ENCODE results near the gene MGME1. TPM values are rescaled to one million over a fixed set of nuclear protein-coding genes. Genes with fewer than 3 reads are reported as not detected.

Gene MGME1
- total and polyA plus RNA-seq, 2 donors (not counting 1 experiment from before 2014, with no cell fraction given), result 11.7 to 11.9 TPM

DNA sequence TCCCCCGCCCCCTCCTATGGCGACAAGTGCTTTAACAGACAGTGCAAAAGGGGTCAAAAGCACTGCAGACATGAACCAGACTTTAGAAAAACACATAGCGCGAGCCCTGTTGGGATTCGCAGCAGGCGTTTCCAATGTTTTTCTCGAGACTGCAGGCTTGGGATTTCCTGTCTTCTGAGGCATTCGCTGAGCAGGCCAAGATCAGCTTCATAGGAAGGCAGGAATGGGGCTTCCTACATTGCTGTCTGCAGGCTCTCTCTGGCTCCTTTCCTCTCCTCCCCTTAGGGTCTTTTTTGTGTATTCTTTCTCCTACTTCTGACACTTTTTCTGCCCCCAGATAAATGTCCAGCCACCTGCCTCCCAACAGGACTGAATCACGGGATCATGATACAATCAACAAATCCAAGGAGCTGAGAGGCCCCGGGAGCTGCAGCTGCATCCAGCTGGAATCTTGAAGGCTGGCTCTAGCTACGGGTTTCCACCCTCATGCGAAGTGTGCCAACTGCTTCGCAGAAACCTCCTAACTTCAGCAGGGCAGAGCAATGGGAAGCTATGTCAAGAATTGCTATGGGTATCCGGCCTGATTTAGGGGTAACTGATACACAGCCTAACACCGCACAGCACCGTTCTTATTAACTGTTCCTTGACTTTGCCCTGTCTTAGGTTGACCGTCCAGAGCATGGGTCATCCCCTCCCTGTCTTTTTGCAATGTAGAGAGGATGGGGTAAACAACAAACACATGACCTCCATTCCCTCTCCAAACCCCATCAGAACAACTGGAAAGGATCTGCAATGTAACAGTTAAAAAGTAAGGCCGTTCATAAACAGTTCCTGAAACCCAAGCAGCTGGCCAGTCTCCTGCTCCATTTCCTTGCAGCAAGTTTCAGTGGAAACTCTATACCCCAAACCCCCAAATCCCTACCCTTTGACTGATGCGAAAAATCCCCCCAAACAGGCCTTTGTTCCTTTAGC, 31.8 kb upstream of the MGME1 start:
- H3K9me3 ChIP-seq (ENCODE audit: control insufficient read depth, insufficient read depth, low read depth, low read length), result no peaks in the 10 kb centered on the region
- TF ChIP-seq, protein P1, sequence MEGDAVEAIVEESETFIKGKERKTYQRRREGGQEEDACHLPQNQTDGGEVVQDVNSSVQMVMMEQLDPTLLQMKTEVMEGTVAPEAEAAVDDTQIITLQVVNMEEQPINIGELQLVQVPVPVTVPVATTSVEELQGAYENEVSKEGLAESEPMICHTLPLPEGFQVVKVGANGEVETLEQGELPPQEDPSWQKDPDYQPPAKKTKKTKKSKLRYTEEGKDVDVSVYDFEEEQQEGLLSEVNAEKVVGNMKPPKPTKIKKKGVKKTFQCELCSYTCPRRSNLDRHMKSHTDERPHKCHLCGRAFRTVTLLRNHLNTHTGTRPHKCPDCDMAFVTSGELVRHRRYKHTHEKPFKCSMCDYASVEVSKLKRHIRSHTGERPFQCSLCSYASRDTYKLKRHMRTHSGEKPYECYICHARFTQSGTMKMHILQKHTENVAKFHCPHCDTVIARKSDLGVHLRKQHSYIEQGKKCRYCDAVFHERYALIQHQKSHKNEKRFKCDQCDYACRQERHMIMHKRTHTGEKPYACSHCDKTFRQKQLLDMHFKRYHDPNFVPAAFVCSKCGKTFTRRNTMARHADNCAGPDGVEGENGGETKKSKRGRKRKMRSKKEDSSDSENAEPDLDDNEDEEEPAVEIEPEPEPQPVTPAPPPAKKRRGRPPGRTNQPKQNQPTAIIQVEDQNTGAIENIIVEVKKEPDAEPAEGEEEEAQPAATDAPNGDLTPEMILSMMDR (conservative IDR thresholded peaks at IDR 0.05 in 1 of 2, IDR thresholded peaks at IDR 0.05 in 1 of 2; ENCODE audit: low read depth in 1 of 2, low read length in 2 of 2), result no peak
- no peaks in the 10 kb centered on the region for H3K27me3 ChIP-seq (ENCODE audit: control insufficient read depth, insufficient read depth, low read length)
- peaks cover 9% of the 10 kb centered on the region for H3K36me3 ChIP-seq (ENCODE audit: control insufficient read depth, insufficient read depth, low read length)
- peak; percentile 60 to 93 for DNase-seq (ENCODE audit: low read depth in 2 of 2)
- H3K79me2 ChIP-seq (ENCODE audit: control insufficient read depth, insufficient read depth, low read length), result no peaks in the 10 kb centered on the region
- H3K4me2 ChIP-seq (ENCODE audit: extremely low read depth, insufficient read depth, low read length), result peak overlapping the region; percentile 72
- H3K4me3 ChIP-seq (replicated peaks in 1 of 4; ENCODE audit: control extremely low read depth in 1 of 4, insufficient read depth in 1 of 4, low read depth in 3 of 4, low read length in 4 of 4), result peak overlapping the region in 1 of 4 experiments; percentile 9
- H2AFZ ChIP-seq (ENCODE audit: low read length), result no peak overlapping the region
- H3K9ac ChIP-seq (ENCODE audit: insufficient read depth, low read length), result no peak overlapping the region
- H3K27ac ChIP-seq (ENCODE audit: insufficient read depth, low read length), result peak overlapping the region; percentile 74
- peaks cover 19% of the 10 kb centered on the region for H3K4me1 ChIP-seq (ENCODE audit: control insufficient read depth, extremely low read depth, insufficient read depth, low read length)
- H4K20me1 ChIP-seq (ENCODE audit: control insufficient read depth, extremely low read depth, insufficient read depth, low read length), result no peaks in the 10 kb centered on the region

DNA sequence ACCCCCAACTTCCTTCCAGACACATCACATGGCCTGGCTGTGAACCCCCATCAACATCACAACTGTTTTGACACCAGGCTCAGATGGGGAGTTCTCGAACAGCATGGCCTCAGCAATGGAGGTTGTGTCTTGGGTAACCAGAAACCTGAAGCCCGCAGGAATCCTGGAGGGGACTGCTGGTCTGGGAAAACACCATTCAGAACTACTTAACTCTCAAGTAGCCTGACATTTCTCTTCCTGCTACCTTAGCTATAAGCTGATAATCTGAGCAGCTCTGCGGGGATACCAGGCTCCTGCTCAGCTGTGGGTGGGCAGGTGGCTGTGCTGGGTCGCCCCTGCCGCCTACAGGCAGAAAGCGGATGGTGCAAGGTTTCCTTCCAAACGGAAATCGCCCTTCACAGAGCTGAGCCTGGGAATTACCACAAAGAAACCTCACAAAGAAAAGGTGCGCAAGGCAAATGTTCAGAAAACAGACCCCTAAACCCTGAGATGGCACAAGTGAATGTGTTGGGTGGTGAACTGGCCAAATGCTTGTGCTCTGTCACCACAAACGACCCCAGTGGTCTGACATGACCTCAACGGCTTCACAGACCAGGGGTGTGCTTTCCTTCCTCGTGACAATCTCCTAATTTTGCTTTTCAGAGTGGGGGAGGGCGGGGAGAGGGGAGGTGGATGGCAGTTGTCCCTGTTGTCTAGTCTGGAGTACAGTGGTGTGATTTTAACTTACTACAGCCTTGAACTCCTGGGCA, 29.8 kb upstream of the MGME1 start:
- TF ChIP-seq EZH2 (IDR thresholded peaks at IDR 0.05; ENCODE audit: low read length, missing control alignments), result no peak
- TF ChIP-seq, protein P1 (conservative IDR thresholded peaks at IDR 0.05 in 1 of 2, IDR thresholded peaks at IDR 0.05 in 1 of 2; ENCODE audit: low read depth in 1 of 2, low read length in 2 of 2), result peak; percentile 93 to 98

DNA sequence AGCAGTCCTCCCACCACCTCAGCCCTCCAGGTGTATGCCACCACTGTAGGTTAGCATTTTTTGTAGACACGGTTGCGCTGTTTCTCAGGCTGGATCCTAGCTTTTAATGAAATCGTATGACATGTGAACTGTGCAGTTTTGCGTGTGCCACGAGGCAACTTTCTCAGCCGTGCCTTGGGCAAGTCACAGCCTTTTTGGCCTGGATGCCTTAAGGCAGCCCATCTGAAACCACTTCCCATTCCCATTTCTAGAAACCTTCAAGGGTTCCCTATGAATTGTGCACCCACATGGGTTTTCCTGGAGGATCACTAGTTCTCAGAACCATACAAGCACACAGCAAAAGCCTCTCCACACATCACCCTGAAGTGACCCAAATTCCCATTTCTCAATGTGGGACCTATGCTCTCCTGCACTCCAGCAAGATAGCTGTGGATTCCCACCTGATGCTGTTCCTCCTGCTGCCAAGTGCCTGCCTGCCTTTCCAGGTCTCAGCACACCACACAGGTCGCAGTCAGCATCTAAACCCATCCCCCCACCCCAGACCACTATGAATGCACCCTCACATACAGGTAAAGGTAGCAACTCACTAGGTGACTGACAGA, 29.1 kb upstream of the MGME1 start:
- Histone ChIP-seq H3K4me3 (replicated peaks in 1 of 4; ENCODE audit: control extremely low read depth in 1 of 4, insufficient read depth in 1 of 4, low read depth in 3 of 4, low read length in 4 of 4) (no peak overlapping the region), H3K4me2 (ENCODE audit: extremely low read depth, insufficient read depth, low read length) (no peak overlapping the region), H3K4me1 (ENCODE audit: control insufficient read depth, extremely low read depth, insufficient read depth, low read length) (peaks cover 19% of the 10 kb centered on the region), H3K9me3 (ENCODE audit: control insufficient read depth, insufficient read depth, low read depth, low read length) (no peaks in the 10 kb centered on the region), H2AFZ (ENCODE audit: low read length) (no peak overlapping the region), H3K9ac (ENCODE audit: insufficient read depth, low read length) (no peak overlapping the region), H3K27ac (ENCODE audit: insufficient read depth, low read length) (no peak overlapping the region), H3K36me3 (ENCODE audit: control insufficient read depth, insufficient read depth, low read length) (peaks cover 16% of the 10 kb centered on the region), H3K79me2 (ENCODE audit: control insufficient read depth, insufficient read depth, low read length) (no peaks in the 10 kb centered on the region), H3K27me3 (ENCODE audit: control insufficient read depth, insufficient read depth, low read length) (no peaks in the 10 kb centered on the region), H4K20me1 (ENCODE audit: control insufficient read depth, extremely low read depth, insufficient read depth, low read length) (no peaks in the 10 kb centered on the region)
- TF ChIP-seq, protein P1 (conservative IDR thresholded peaks at IDR 0.05 in 1 of 2, IDR thresholded peaks at IDR 0.05 in 1 of 2; ENCODE audit: low read depth in 1 of 2, low read length in 2 of 2), result no peak
- TF ChIP-seq EZH2 (IDR thresholded peaks at IDR 0.05; ENCODE audit: low read length, missing control alignments), result no peak
- DNase-seq (ENCODE audit: low read depth in 2 of 2), result no peak

More for the DNA sequence above, 29.8 kb upstream of the MGME1 start:
- H3K36me3 ChIP-seq (ENCODE audit: control insufficient read depth, insufficient read depth, low read length), result peaks cover 16% of the 10 kb centered on the region
- no peak overlapping the region for H2AFZ ChIP-seq (ENCODE audit: low read length)
- no peaks in the 10 kb centered on the region for H3K9me3 ChIP-seq (ENCODE audit: control insufficient read depth, insufficient read depth, low read depth, low read length)
- peaks cover 19% of the 10 kb centered on the region for H3K4me1 ChIP-seq (ENCODE audit: control insufficient read depth, extremely low read depth, insufficient read depth, low read length)
- H3K27ac ChIP-seq (ENCODE audit: insufficient read depth, low read length), result peak overlapping the region; percentile 28
- H3K27me3 ChIP-seq (ENCODE audit: control insufficient read depth, insufficient read depth, low read length), result no peaks in the 10 kb centered on the region
- H3K9ac ChIP-seq (ENCODE audit: insufficient read depth, low read length), result no peak overlapping the region
- peak; percentile 55 to 70 for DNase-seq (ENCODE audit: low read depth in 2 of 2)
- H3K4me3 ChIP-seq (replicated peaks in 1 of 4; ENCODE audit: control extremely low read depth in 1 of 4, insufficient read depth in 1 of 4, low read depth in 3 of 4, low read length in 4 of 4), result no peak overlapping the region
- H3K4me2 ChIP-seq (ENCODE audit: extremely low read depth, insufficient read depth, low read length), result no peak overlapping the region
- H4K20me1 ChIP-seq (ENCODE audit: control insufficient read depth, extremely low read depth, insufficient read depth, low read length), result no peaks in the 10 kb centered on the region
- no peaks in the 10 kb centered on the region for H3K79me2 ChIP-seq (ENCODE audit: control insufficient read depth, insufficient read depth, low read length)

Data from fibroblast of lung (primary cell).